Testis (tissue), 3 donors: ENCODE measurements around the gene CLVS2. TPM values are rescaled to one million over a fixed set of nuclear protein-coding genes. Genes with fewer than 3 reads are reported as not detected.

Experiments used
- DNase-seq: peaks from one replicate; pipeline ENCODE4 v3.0.0-alpha.2; 2019
- H3K27ac ChIP-seq, 2 donors: fragments of 200-600 bp; sonication (generic); one replicate each; pipeline ENCODE4 v1.5.1; 2019
- H3K27me3 ChIP-seq: fragments of 200-600 bp; sonication (generic); one replicate; pipeline ENCODE4 v1.5.1; 2019
- H3K36me3 ChIP-seq: fragments of 200-600 bp; sonication (generic); one replicate; pipeline ENCODE4 v1.5.1; 2017; ENCODE audit warnings: low read depth; ENCODE audit errors: missing control alignments
- H3K4me1 ChIP-seq: fragments of 200-600 bp; sonication (generic); one replicate; pipeline ENCODE4 v1.5.1; 2019
- H3K4me3 ChIP-seq, 2 donors: fragments of 200-600 bp; sonication (generic); one replicate each; pipeline ENCODE4 v1.5.1; 2017 to 2019
- H3K9me3 ChIP-seq: fragments of 200-600 bp; sonication (generic); one replicate; pipeline ENCODE4 v1.5.1; 2017
- CTCF ChIP-seq, 3 experiments: fragments of 450-650 bp in 2 of 3; fragments of 200-600 bp in 1 of 3; sonication (generic) in 1 of 3; IDR thresholded peaks; one replicate each; pipeline ENCODE4 v1.5.1; 2016 to 2019; ENCODE audit warnings: antibody characterized with exemption in 3 of 3, mild to moderate bottlenecking in 2 of 3, moderate library complexity in 1 of 3
- POLR2A ChIP-seq: fragments of 450-650 bp; IDR thresholded peaks from one replicate; pipeline ENCODE4 v1.6.1; 2017; ENCODE audit warnings: antibody characterized with exemption, mild to moderate bottlenecking, moderate library complexity
- WGBS, 2 donors: methylation state at CpG; one replicate each; pipeline ENCODE4 v1.1.5; 2018; 5-methylcytosine and 5-hydroxymethylcytosine counted together
- intact Hi-C: fragments of 100-400 bp; cut with DNase I; formaldehyde crosslinking; loops from one replicate; pipeline ENCODE4 v1.15.1; 2023; ENCODE audit warnings: low total_unique reads
- polyA plus RNA-seq: library from polyadenylated mRNA; stranded (reverse); fragments of 350-450 nt; fragmentation: Illumina TruSeq; extraction: RNeasy Lipid Tissue Mini Kit (QIAGEN cat#74804); gene quantifications from one replicate; pipeline ENCODE4 v1.2.3, GENCODE V29; 2014; ENCODE audit warnings: low read depth, low replicate concordance; ENCODE audit not compliant: insufficient read depth
- total RNA-seq, 2 donors: library from RNA; depleted of rRNA; stranded (reverse); fragments of >200 nt; gene quantifications; one replicate each; pipeline ENCODE4 v1.2.3, GENCODE V29; 2016

The CLVS2 gene
- total and polyA plus RNA-seq, 3 donors from 2014 or later: 0.16 to 0.24 (median 0.19) TPM

GRCh38 chr6:122996794-122997505, 915 bp downstream of the CLVS2 start:
- H3K27me3 ChIP-seq: no peaks in the 10 kb centered on the region
- H3K27ac ChIP-seq: no peak overlapping the region
- H3K36me3 ChIP-seq: no peaks in the 10 kb centered on the region
- no peak for DNase-seq
- H3K4me3 ChIP-seq: peak overlapping the region in 1 of 2 donors; percentile 54
- no peak for TF ChIP-seq CTCF (IDR thresholded peaks at IDR 0.05)
- no peak for TF ChIP-seq POLR2A
- intact Hi-C loops: no loop called here
- H3K9me3 ChIP-seq: no peaks in the 10 kb centered on the region
- 13% methylated on average over 19 of the region's 19 CpGs for WGBS, 2 donors
- H3K4me1 ChIP-seq: peaks cover 4% of the 10 kb centered on the region

- Histone ChIP-seq H3K27ac (no peak overlapping the region), H3K4me3 (no peak overlapping the region), H3K36me3 (no peaks in the 10 kb centered on the region), H3K27me3 (no peaks in the 10 kb centered on the region), H3K9me3 (no peaks in the 10 kb centered on the region), H3K4me1 (peaks cover 4% of the 10 kb centered on the region)
- intact Hi-C loops: no loop called here
- 53 to 80% methylated on average over 13 of the region's 13 CpGs for WGBS, 2 donors
- DNase-seq: no peak
- TF ChIP-seq POLR2A (no peak), CTCF (IDR thresholded peaks at IDR 0.05) (no peak)
Observed at GRCh38 chr6:122997541-122998150, 1.6 kb downstream of the CLVS2 start.

GRCh38 chr6:122998403-122998975, 2.5 kb downstream of the CLVS2 start:
- 35 to 51% methylated on average over 5 of the region's 5 CpGs for WGBS, 2 donors
- H3K27me3 ChIP-seq: no peaks in the 10 kb centered on the region
- peaks cover 4% of the 10 kb centered on the region for H3K4me1 ChIP-seq
- no peaks in the 10 kb centered on the region for H3K36me3 ChIP-seq
- no peak overlapping the region for H3K4me3 ChIP-seq
- TF ChIP-seq POLR2A (no peak), CTCF (IDR thresholded peaks at IDR 0.05) (no peak)
- H3K9me3 ChIP-seq: no peaks in the 10 kb centered on the region
- no peak for DNase-seq
- intact Hi-C loops: no loop called here
- no peak overlapping the region for H3K27ac ChIP-seq

GRCh38 chr6:123000244-123000770, 4.3 kb downstream of the CLVS2 start:
- Histone ChIP-seq H3K9me3 (no peaks in the 10 kb centered on the region), H3K27ac (no peak overlapping the region), H3K36me3 (no peaks in the 10 kb centered on the region), H3K4me3 (no peak overlapping the region), H3K4me1 (peaks cover 4% of the 10 kb centered on the region), H3K27me3 (no peaks in the 10 kb centered on the region)
- intact Hi-C loops: no loop called here
- no peak for TF ChIP-seq POLR2A
- TF ChIP-seq CTCF (IDR thresholded peaks at IDR 0.05): no peak
- no peak for DNase-seq
- WGBS, 2 donors: 56 to 74% methylated on average over 2 of the region's 2 CpGs
